HepG2 (cell line): ENCODE measurements around the gene POLR3E. TPM values are rescaled to one million over a fixed set of nuclear protein-coding genes. Genes with fewer than 3 reads are reported as not detected.
A peak's percentile ranks its signal among the peaks of the same experiment; 100 is the strongest.

ENCODE experiments used
- CBX5 ChIP-seq: sonication (generic); formaldehyde crosslinking; IDR thresholded peaks from 2 replicates; pipeline ENCODE4 v1.4.0; 2020; ENCODE audit warnings: missing genetic modification reagents, borderline replicate concordance
- DPF2 ChIP-seq: sonication (generic); formaldehyde crosslinking; IDR thresholded peaks from 2 replicates; pipeline ENCODE4 v1.4.0; 2020; ENCODE audit warnings: mild to moderate bottlenecking, low read depth, missing genetic modification reagents, borderline replicate concordance
- FOXM1 ChIP-seq: sonication (generic); formaldehyde crosslinking; IDR thresholded peaks from 2 replicates; pipeline ENCODE4 v1.5.0; 2020; ENCODE audit warnings: missing genetic modification reagents
- JARID2 ChIP-seq: sonication (generic); formaldehyde crosslinking; IDR thresholded peaks from 2 replicates; pipeline ENCODE4 v1.8.1; 2023; ENCODE audit warnings: missing genetic modification reagents, inconsistent platforms; ENCODE audit not compliant: insufficient replicate concordance
- MEIS2 ChIP-seq: sonication (generic); formaldehyde crosslinking; IDR thresholded peaks from 2 replicates; pipeline ENCODE4 v1.9.0; 2021; ENCODE audit warnings: mild to moderate bottlenecking, missing genetic modification reagents
- NFE2 ChIP-seq: sonication (generic); formaldehyde crosslinking; IDR thresholded peaks from 2 replicates; pipeline ENCODE4 v1.4.0; 2020; ENCODE audit warnings: missing genetic modification reagents
- NFIC ChIP-seq: IDR thresholded peaks from 2 replicates; pipeline ENCODE4 v1.6.1; 2012; ENCODE audit warnings: mild to moderate bottlenecking, low read length, inconsistent platforms
- NONO ChIP-seq, 2 experiments: fragments of 450-650 bp in 1 of 2; sonication (generic) in 1 of 2; formaldehyde crosslinking in 1 of 2; IDR thresholded peaks in 1 of 2; conservative IDR thresholded peaks in 1 of 2; 2 replicates each; pipeline versions ENCODE4 v1.6.1 to v1.8.0; 2017 to 2022; ENCODE audit warnings: mild to moderate bottlenecking in 1 of 2, missing genetic modification reagents in 1 of 2, moderate library complexity in 1 of 2
- PAWR ChIP-seq: sonication (generic); formaldehyde crosslinking; IDR thresholded peaks from 2 replicates; pipeline ENCODE4 v1.4.0; 2020; ENCODE audit warnings: missing genetic modification reagents, mild to moderate bottlenecking, borderline replicate concordance
- RBAK ChIP-seq: sonication (generic); formaldehyde crosslinking; IDR thresholded peaks from 2 replicates; pipeline ENCODE4 v1.5.1; 2020; ENCODE audit warnings: mild to moderate bottlenecking, missing genetic modification reagents
- SAP130 ChIP-seq: IDR thresholded peaks from 2 replicates; pipeline ENCODE4 v1.6.1; 2016; ENCODE audit warnings: low read depth
- SOX13 ChIP-seq, 3 experiments: fragments of 450-650 bp in 1 of 3; sonication (generic) in 1 of 3; formaldehyde crosslinking in 1 of 3; IDR thresholded peaks in 2 of 3; conservative IDR thresholded peaks in 1 of 3; 2 replicates each; pipeline versions ENCODE4 v1.5.0 to v1.6.1; 2016 to 2020; ENCODE audit warnings: antibody characterized with exemption in 1 of 3, mild to moderate bottlenecking in 1 of 3, missing compliant biosample characterization in 1 of 3, missing genetic modification reagents in 1 of 3, moderate library complexity in 1 of 3
- SOX5 ChIP-seq: IDR thresholded peaks from 2 replicates; pipeline ENCODE4 v1.6.1; 2016; ENCODE audit warnings: borderline replicate concordance
- SRSF9 ChIP-seq: fragments of 200-400 bp; formaldehyde crosslinking; IDR thresholded peaks from 2 replicates; pipeline ENCODE4 v1.6.1; 2018; ENCODE audit warnings: borderline replicate concordance, mild to moderate bottlenecking, low read depth, low read length; ENCODE audit not compliant: insufficient read depth, poor library complexity, severe bottlenecking
- TBX2 ChIP-seq: sonication (generic); formaldehyde crosslinking; IDR thresholded peaks from 2 replicates; pipeline ENCODE4 v1.5.0; 2020; ENCODE audit warnings: missing genetic modification reagents, mild to moderate bottlenecking, borderline replicate concordance
- ZBTB42 ChIP-seq: sonication (generic); formaldehyde crosslinking; IDR thresholded peaks from 2 replicates; pipeline ENCODE4 v1.5.0; 2020; ENCODE audit warnings: mild to moderate bottlenecking, missing genetic modification reagents
- ZNF124 ChIP-seq: sonication (generic); formaldehyde crosslinking; IDR thresholded peaks from 2 replicates; pipeline ENCODE4 v1.4.0; 2020; ENCODE audit warnings: missing genetic modification reagents
- ZNF20 ChIP-seq: sonication (generic); formaldehyde crosslinking; IDR thresholded peaks from 2 replicates; pipeline ENCODE4 v1.4.0; 2020; ENCODE audit warnings: mild to moderate bottlenecking, moderate library complexity, missing genetic modification reagents
- ZNF263 ChIP-seq: sonication (generic); formaldehyde crosslinking; IDR thresholded peaks from 2 replicates; pipeline ENCODE4 v1.4.0; 2020; ENCODE audit warnings: missing genetic modification reagents
- ZNF350 ChIP-seq: sonication (generic); formaldehyde crosslinking; IDR thresholded peaks from 2 replicates; pipeline ENCODE4 v1.4.0; 2020; ENCODE audit warnings: mild to moderate bottlenecking, low read depth, missing genetic modification reagents, borderline replicate concordance
- ZNF615 ChIP-seq: sonication (generic); formaldehyde crosslinking; IDR thresholded peaks from 2 replicates; pipeline ENCODE4 v1.5.0; 2020; ENCODE audit warnings: mild to moderate bottlenecking, missing genetic modification reagents, borderline replicate concordance
- ZSCAN21 ChIP-seq: sonication (generic); formaldehyde crosslinking; IDR thresholded peaks from 2 replicates; pipeline ENCODE4 v1.8.0; 2022; ENCODE audit warnings: mild to moderate bottlenecking, missing genetic modification reagents, moderate library complexity, borderline replicate concordance
- ZSCAN9 ChIP-seq: IDR thresholded peaks from 2 replicates; pipeline ENCODE4 v1.6.1; 2016; ENCODE audit warnings: borderline replicate concordance
- polyA plus RNA-seq, 8 experiments: library from polyadenylated mRNA; depleted of rRNA in 3 of 8; stranded (reverse) in 7 of 8; unstranded in 1 of 8; fragments of >200 nt; fragmentation: Illumina TruSeq in 4 of 8; extraction: Trizol in 4 of 8; gene quantifications; 2 replicates each; pipeline versions ENCODE4 v1.2.1 to v1.2.3, GENCODE V29; 2011 to 2016; ENCODE audit warnings: low read depth in 4 of 8, missing spikeins in 1 of 8, mixed read lengths in 1 of 8; ENCODE audit not compliant: insufficient read depth in 1 of 8
- total RNA-seq, 5 experiments: library from RNA; depleted of rRNA; stranded (reverse); fragments of >200 nt; fragmentation: Illumina TruSeq; extraction: Trizol; gene quantifications; 2 replicates each; pipeline ENCODE4 v1.2.3, GENCODE V29; 2016; ENCODE audit warnings: low read depth in 1 of 5
- TF ChIP-seq, protein P1 (sequence below): IDR thresholded peaks from 2 replicates; pipeline ENCODE4 v1.6.1; 2018; ENCODE audit warnings: missing genetic modification reagents
- TF ChIP-seq, protein P2 (sequence below): sonication (generic); formaldehyde crosslinking; IDR thresholded peaks from 2 replicates; pipeline ENCODE4 v1.4.0; 2020; ENCODE audit warnings: missing genetic modification reagents
- TF ChIP-seq, protein P3 (sequence below): sonication (generic); formaldehyde crosslinking; IDR thresholded peaks from 2 replicates; pipeline ENCODE4 v1.4.0; 2020; ENCODE audit warnings: missing genetic modification reagents

Gene POLR3E
- total and polyA plus RNA-seq, 2 of the 13 experiments (the other 11 are each of a cell fraction or from before 2014, with no cell fraction given), result 135 to 262 TPM

DNA sequence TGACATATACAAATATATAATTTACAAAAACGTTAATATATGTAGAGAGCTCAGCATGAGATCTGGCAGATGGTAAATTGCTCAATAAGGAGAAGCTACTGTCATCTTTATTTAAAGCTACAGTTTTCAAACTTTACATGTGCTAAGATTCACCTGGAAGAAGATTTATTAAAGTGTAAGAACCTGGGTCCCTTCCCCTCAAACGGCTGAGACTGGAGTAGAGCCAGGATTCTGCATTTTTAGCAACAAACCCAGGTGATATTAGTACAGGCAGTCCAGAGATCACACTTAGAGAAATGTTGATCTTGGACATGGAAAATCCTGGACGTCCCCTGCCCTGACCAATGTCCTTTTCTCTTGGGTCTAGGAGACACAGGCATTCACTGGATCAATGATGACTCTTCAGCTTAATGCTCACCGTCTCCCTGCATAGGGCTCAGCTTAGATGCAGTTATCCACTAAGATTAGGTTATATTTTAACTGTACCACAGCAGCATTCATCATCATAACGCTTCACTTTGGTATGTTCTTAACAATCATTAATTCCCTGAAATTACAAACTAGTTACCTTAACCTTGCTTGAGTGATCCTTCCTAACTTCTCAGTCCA lies 56.8 kb downstream of the POLR3E start (continued):
- TF ChIP-seq ZBTB42 (CRISPR knock-in tag), result no peak
- peak; percentile 78 for TF ChIP-seq SAP130 (CRISPR knock-in tag)
- TF ChIP-seq ZNF350 (CRISPR knock-in tag), result no peak
- no peak for TF ChIP-seq FOXM1 (CRISPR knock-in tag)
- TF ChIP-seq, protein P1, sequence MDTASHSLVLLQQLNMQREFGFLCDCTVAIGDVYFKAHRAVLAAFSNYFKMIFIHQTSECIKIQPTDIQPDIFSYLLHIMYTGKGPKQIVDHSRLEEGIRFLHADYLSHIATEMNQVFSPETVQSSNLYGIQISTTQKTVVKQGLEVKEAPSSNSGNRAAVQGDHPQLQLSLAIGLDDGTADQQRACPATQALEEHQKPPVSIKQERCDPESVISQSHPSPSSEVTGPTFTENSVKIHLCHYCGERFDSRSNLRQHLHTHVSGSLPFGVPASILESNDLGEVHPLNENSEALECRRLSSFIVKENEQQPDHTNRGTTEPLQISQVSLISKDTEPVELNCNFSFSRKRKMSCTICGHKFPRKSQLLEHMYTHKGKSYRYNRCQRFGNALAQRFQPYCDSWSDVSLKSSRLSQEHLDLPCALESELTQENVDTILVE (CRISPR knock-in tag), result no peak; the same call in 1 of the 2 replicates
- TF ChIP-seq, protein P2, sequence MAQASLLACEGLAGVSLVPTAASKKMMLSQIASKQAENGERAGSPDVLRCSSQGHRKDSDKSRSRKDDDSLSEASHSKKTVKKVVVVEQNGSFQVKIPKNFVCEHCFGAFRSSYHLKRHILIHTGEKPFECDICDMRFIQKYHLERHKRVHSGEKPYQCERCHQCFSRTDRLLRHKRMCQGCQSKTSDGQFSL (CRISPR knock-in tag), result no peak
- no peak for TF ChIP-seq MEIS2 (CRISPR knock-in tag)
- no peak; the same call in 1 of the 2 replicates for TF ChIP-seq ZSCAN9 (CRISPR knock-in tag)
- no peak for TF ChIP-seq ZNF615 (CRISPR knock-in tag)
- no peak for TF ChIP-seq ZNF124 (CRISPR knock-in tag)
- TF ChIP-seq ZSCAN21 (CRISPR knock-in tag), result no peak
- no peak for TF ChIP-seq SRSF9
- no peak for TF ChIP-seq SOX13 (IDR thresholded peaks at IDR 0.05)
- TF ChIP-seq SOX13 (CRISPR knock-in tag; conservative IDR thresholded peaks at IDR 0.05 in 1 of 2, IDR thresholded peaks at IDR 0.05 in 1 of 2), result peak in 1 of 2 experiments; percentile 39; a peak in 2 of 4 replicates
- no peak for TF ChIP-seq NFIC
- no peak for TF ChIP-seq NFE2 (CRISPR knock-in tag)
- no peak for TF ChIP-seq JARID2 (CRISPR knock-in tag)
- TF ChIP-seq ZNF263 (CRISPR knock-in tag), result no peak
- TF ChIP-seq ZNF20 (CRISPR knock-in tag), result no peak
- TF ChIP-seq NONO (IDR thresholded peaks at IDR 0.05), result no peak
- no peak for TF ChIP-seq NONO (CRISPR knock-in tag; conservative IDR thresholded peaks at IDR 0.05)
- 0 out of 2 replicates have a peak, but pooled peaks have one; percentile 23 for TF ChIP-seq SOX5 (CRISPR knock-in tag)
- no peak for TF ChIP-seq CBX5 (CRISPR knock-in tag)
- no peak; the same call in 1 of the 2 replicates for TF ChIP-seq DPF2 (CRISPR knock-in tag)
- TF ChIP-seq, protein P3, sequence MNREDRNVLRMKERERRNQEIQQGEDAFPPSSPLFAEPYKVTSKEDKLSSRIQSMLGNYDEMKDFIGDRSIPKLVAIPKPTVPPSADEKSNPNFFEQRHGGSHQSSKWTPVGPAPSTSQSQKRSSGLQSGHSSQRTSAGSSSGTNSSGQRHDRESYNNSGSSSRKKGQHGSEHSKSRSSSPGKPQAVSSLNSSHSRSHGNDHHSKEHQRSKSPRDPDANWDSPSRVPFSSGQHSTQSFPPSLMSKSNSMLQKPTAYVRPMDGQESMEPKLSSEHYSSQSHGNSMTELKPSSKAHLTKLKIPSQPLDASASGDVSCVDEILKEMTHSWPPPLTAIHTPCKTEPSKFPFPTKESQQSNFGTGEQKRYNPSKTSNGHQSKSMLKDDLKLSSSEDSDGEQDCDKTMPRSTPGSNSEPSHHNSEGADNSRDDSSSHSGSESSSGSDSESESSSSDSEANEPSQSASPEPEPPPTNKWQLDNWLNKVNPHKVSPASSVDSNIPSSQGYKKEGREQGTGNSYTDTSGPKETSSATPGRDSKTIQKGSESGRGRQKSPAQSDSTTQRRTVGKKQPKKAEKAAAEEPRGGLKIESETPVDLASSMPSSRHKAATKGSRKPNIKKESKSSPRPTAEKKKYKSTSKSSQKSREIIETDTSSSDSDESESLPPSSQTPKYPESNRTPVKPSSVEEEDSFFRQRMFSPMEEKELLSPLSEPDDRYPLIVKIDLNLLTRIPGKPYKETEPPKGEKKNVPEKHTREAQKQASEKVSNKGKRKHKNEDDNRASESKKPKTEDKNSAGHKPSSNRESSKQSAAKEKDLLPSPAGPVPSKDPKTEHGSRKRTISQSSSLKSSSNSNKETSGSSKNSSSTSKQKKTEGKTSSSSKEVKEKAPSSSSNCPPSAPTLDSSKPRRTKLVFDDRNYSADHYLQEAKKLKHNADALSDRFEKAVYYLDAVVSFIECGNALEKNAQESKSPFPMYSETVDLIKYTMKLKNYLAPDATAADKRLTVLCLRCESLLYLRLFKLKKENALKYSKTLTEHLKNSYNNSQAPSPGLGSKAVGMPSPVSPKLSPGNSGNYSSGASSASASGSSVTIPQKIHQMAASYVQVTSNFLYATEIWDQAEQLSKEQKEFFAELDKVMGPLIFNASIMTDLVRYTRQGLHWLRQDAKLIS (CRISPR knock-in tag), result no peak
- TF ChIP-seq TBX2, result peak; percentile 52; the same call in 1 of the 2 replicates
- no peak for TF ChIP-seq PAWR (CRISPR knock-in tag)
- TF ChIP-seq RBAK (CRISPR knock-in tag), result no peak
